Activated T-cell treated with anti-CD3 and anti-CD28 coated beads, Interleukin-2, amount 50 U/mL, for 1 hour (primary cell): ENCODE data around the gene CLIP4.
"Not testable (repeated sequence)": the region's sequence is repeated elsewhere in the genome, so short reads cannot be mapped to it uniquely, and the experiment has no call there.

ENCODE experiments used
- DNase-seq: peaks from one replicate; pipeline ENCODE4 v3.0.0-alpha.2; 2020

The CLIP4 gene

GRCh38 chr2:29114946-29115609, at the start of gene CLIP4:
Gene CLIP4 (plus strand): TSS chr2:29115415. CDS start chr2:29121389, 5,974 bp downstream.
- DNase-seq, result peak; percentile 77

- DNase-seq, result no peak
These were observed 48.8 kb upstream of the CLIP4 start for GRCh38 chr2:29066271-29066860.

GRCh38 chr2:29066997-29067605, 48.1 kb upstream of the CLIP4 start:
- no peak for DNase-seq

- DNase-seq, result no peak
These were observed 46.7 kb upstream of the CLIP4 start for GRCh38 chr2:29068513-29068912.

- no peak for DNase-seq
These were observed 44.7 kb upstream of the CLIP4 start for GRCh38 chr2:29070526-29070925.

GRCh38 chr2:29071032-29071975, 43.9 kb upstream of the CLIP4 start:
- no peak for DNase-seq

- no peak for DNase-seq
These were observed 43.0 kb upstream of the CLIP4 start for GRCh38 chr2:29072251-29072650.

GRCh38 chr2:29072971-29073725, 42.1 kb upstream of the CLIP4 start:
- DNase-seq, result no peak

GRCh38 chr2:29073933-29074332, 41.3 kb upstream of the CLIP4 start:
- no peak for DNase-seq

- no peak for DNase-seq
These were observed 40.8 kb upstream of the CLIP4 start, which contains the start of gene PCARE for GRCh38 chr2:29074411-29074810. Gene PCARE (minus strand): TSS chr2:29074523. CDS start chr2:29074261, 262 bp downstream.

GRCh38 chr2:29075894-29076705, 39.1 kb upstream of the CLIP4 start:
- no peak for DNase-seq

- no peak for DNase-seq
These were observed 35.3 kb upstream of the CLIP4 start for GRCh38 chr2:29079887-29080286.

- no peak for DNase-seq
These were observed 34.1 kb upstream of the CLIP4 start for GRCh38 chr2:29080886-29081743.

- DNase-seq, result no peak
These were observed 32.3 kb upstream of the CLIP4 start for GRCh38 chr2:29082804-29083495.

- DNase-seq, result no peak
These were observed 30.7 kb upstream of the CLIP4 start for GRCh38 chr2:29084554-29084953.

- not testable (repeated sequence) for DNase-seq
These were observed 24.9 kb upstream of the CLIP4 start for GRCh38 chr2:29090311-29090710.

GRCh38 chr2:29096969-29097368, 18.2 kb upstream of the CLIP4 start:
- no peak for DNase-seq

GRCh38 chr2:29097569-29097968, 17.6 kb upstream of the CLIP4 start:
- no peak for DNase-seq

GRCh38 chr2:29100564-29100963, 14.7 kb upstream of the CLIP4 start:
- no peak for DNase-seq

- no peak for DNase-seq
These were observed 10.5 kb upstream of the CLIP4 start for GRCh38 chr2:29104688-29105087.
